SU-DHL-6 (cell line): ENCODE results near the gene C5AR2.

Source experiments
- H2AFZ ChIP-seq: fragments of 200-600 bp; sonication (generic); 2 replicates; pipeline ENCODE4 v1.6.1; 2014; ENCODE audit warnings: low read depth, mild to moderate bottlenecking, moderate library complexity, mixed read lengths, antibody characterized with exemption, low read length; ENCODE audit not compliant: severe bottlenecking
- H3F3A ChIP-seq: fragments of 200-600 bp; shearing (Covaris generic); 2 replicates; pipeline ENCODE4 v1.6.0; 2016; ENCODE audit warnings: antibody characterized with exemption, mild to moderate bottlenecking; ENCODE audit not compliant: insufficient read depth
- H3K27ac ChIP-seq: fragments of 200-600 bp; sonication (generic); 2 replicates; pipeline ENCODE4 v1.5.1; 2016; ENCODE audit warnings: low read depth, mild to moderate bottlenecking, low read length, moderate library complexity, mixed read lengths
- H3K27me3 ChIP-seq: fragments of 200-600 bp; sonication (generic), shearing (Covaris generic); 2 replicates; pipeline ENCODE4 v1.6.0; 2014; ENCODE audit warnings: mild to moderate bottlenecking, low read length
- H3K36me3 ChIP-seq: fragments of 200-600 bp; sonication (generic); 2 replicates; pipeline ENCODE4 v1.6.1; 2014; ENCODE audit warnings: mild to moderate bottlenecking, low read length, mixed read lengths
- H3K4me2 ChIP-seq: fragments of 300-600, 200-600 bp; shearing (Covaris generic), sonication (generic); 2 replicates; pipeline ENCODE4 v1.6.0; 2014; ENCODE audit warnings: low read length, low read depth, mild to moderate bottlenecking; ENCODE audit not compliant: poor library complexity, severe bottlenecking
- H3K4me3 ChIP-seq: fragments of 200-600 bp; sonication (generic); 2 replicates; pipeline ENCODE4 v1.5.1; 2014; ENCODE audit warnings: antibody characterized with exemption, low read length, mild to moderate bottlenecking, mixed read lengths; ENCODE audit not compliant: insufficient read depth, poor library complexity, severe bottlenecking
- H3K79me2 ChIP-seq: fragments of 200-600 bp; sonication (generic); 2 replicates; pipeline ENCODE4 v1.6.1; 2014; ENCODE audit warnings: mild to moderate bottlenecking, low read length, moderate library complexity; ENCODE audit not compliant: insufficient read depth
- H3K9ac ChIP-seq: fragments of 200-600 bp; sonication (generic); 2 replicates; pipeline ENCODE4 v1.7.0; 2014; ENCODE audit warnings: mild to moderate bottlenecking, low read length
- H3K9me2 ChIP-seq: fragments of 200-600 bp; sonication (generic); replicated peaks from 2 replicates; pipeline ENCODE4 v1.6.1; 2014; ENCODE audit warnings: low read length; ENCODE audit not compliant: insufficient read depth
- H3K9me3 ChIP-seq: fragments of 200-600 bp; sonication (generic); 2 replicates; pipeline ENCODE4 v1.6.1; 2014; ENCODE audit warnings: low read length, mixed read lengths; ENCODE audit not compliant: insufficient read depth
- H4K20me1 ChIP-seq: fragments of 200-600 bp; sonication (generic); 2 replicates; pipeline ENCODE4 v1.6.1; 2014; ENCODE audit warnings: low read depth, mild to moderate bottlenecking, antibody characterized with exemption, low read length, moderate library complexity, mixed read lengths
- CTCF ChIP-seq: fragments of 200-600 bp; sonication (generic); IDR thresholded peaks from one replicate; pipeline ENCODE4 v1.5.1; 2017; ENCODE audit warnings: antibody characterized with exemption, mild to moderate bottlenecking, low read length, moderate library complexity; ENCODE audit not compliant: insufficient read depth, poor library complexity, severe bottlenecking
- EZH2phosphoT487 ChIP-seq: fragments of 200-600 bp; sonication (generic), shearing (Covaris generic); conservative IDR thresholded peaks from 2 replicates; pipeline ENCODE4 v1.6.1; 2018; ENCODE audit warnings: mild to moderate bottlenecking, antibody characterized with exemption, low read length, moderate library complexity, mixed read lengths

C5AR2 gene

GRCh38 chr19:47309608-47310007 is 22.4 kb upstream of the C5AR2 start, which contains the start of gene C5AR1:
Gene C5AR1, plus strand, starts transcription at chr19:47309861. Its CDS starts 35 bp downstream, at chr19:47309896.
- no peak within 1 kb of the TSS for H3K4me2 ChIP-seq
- TF ChIP-seq EZH2phosphoT487, result no peak
- no peak for TF ChIP-seq CTCF
- no peak within 1 kb of the TSS for H2AFZ ChIP-seq
- H3K79me2 ChIP-seq, result no peaks in the 10 kb centered on the region
- H3K36me3 ChIP-seq, result no peaks in the 10 kb centered on the region
- no peak within 1 kb of the TSS for H3K4me3 ChIP-seq
- H3K27ac ChIP-seq, result no peak within 1 kb of the TSS
- H3K9ac ChIP-seq, result no peak within 1 kb of the TSS
- no peaks in the 10 kb centered on the region for H3K9me2 ChIP-seq
- 0 out of 2 replicates have a peak, but pooled peaks cover 3% of the 10 kb centered on the region for H3K27me3 ChIP-seq
- no peaks in the 10 kb centered on the region for H4K20me1 ChIP-seq
- no peaks in the 10 kb centered on the region for H3K9me3 ChIP-seq
- no peaks in the 10 kb centered on the region for H3F3A ChIP-seq

- Histone ChIP-seq H3K9me2 (no peaks in the 10 kb centered on the region), H3K27me3 (0 out of 2 replicates have a peak, but pooled peaks cover 3% of the 10 kb centered on the region), H4K20me1 (no peaks in the 10 kb centered on the region), H3K36me3 (no peaks in the 10 kb centered on the region), H3K9ac (no peak overlapping the region), H3K79me2 (no peaks in the 10 kb centered on the region), H2AFZ (no peak overlapping the region), H3K4me3 (no peak overlapping the region), H3K4me2 (no peak overlapping the region), H3K9me3 (no peaks in the 10 kb centered on the region), H3F3A (no peaks in the 10 kb centered on the region), H3K27ac (no peak overlapping the region)
- TF ChIP-seq EZH2phosphoT487 (no peak), CTCF (no peak)
These were observed 21.7 kb upstream of the C5AR2 start for GRCh38 chr19:47310323-47310722.

- Histone ChIP-seq H3K4me2 (no peak overlapping the region), H3K4me3 (no peak overlapping the region), H3K27ac (no peak overlapping the region), H3K36me3 (no peaks in the 10 kb centered on the region), H2AFZ (no peak overlapping the region), H3K9me2 (no peaks in the 10 kb centered on the region), H3K9ac (no peak overlapping the region), H3K79me2 (no peaks in the 10 kb centered on the region), H3K9me3 (no peaks in the 10 kb centered on the region), H4K20me1 (no peaks in the 10 kb centered on the region), H3F3A (no peaks in the 10 kb centered on the region), H3K27me3 (0 out of 2 replicates have a peak, but pooled peaks cover 3% of the 10 kb centered on the region)
- TF ChIP-seq CTCF (no peak), EZH2phosphoT487 (no peak)
These were observed 21.2 kb upstream of the C5AR2 start for GRCh38 chr19:47310819-47311218.
